ENCODE results near the gene TMCO1. TPM values are rescaled to one million over a fixed set of nuclear protein-coding genes. Genes with fewer than 3 reads are reported as not detected.
"Not testable (repeated sequence)": the region's sequence is repeated elsewhere in the genome, so short reads cannot be mapped to it uniquely, and the experiment has no call there.

Gene TMCO1
- polyA plus RNA-seq, 3 donors, result 145 to 171 (median 156) TPM

- peak; percentile 17 for DNase-seq
Observed at GRCh38 chr1:165696625-165697100, 72.0 kb downstream of the TMCO1 start.

GRCh38 chr1:165695031-165695430 is 73.6 kb downstream of the TMCO1 start:
- no peak for DNase-seq

- no peak for DNase-seq
Observed at GRCh38 chr1:165688046-165688445, 80.6 kb downstream of the TMCO1 start.

- DNase-seq, result no peak
Observed at GRCh38 chr1:165686971-165687433, 81.7 kb downstream of the TMCO1 start.

- DNase-seq, result no peak
Observed at GRCh38 chr1:165686121-165686970, 82.3 kb downstream of the TMCO1 start.

GRCh38 chr1:165683848-165684485 is 84.7 kb downstream of the TMCO1 start:
- DNase-seq, result no peak

- not testable (repeated sequence) for DNase-seq
Observed at GRCh38 chr1:165680773-165681172, 87.9 kb downstream of the TMCO1 start.

GRCh38 chr1:165680303-165680702 is 88.4 kb downstream of the TMCO1 start:
- no peak for DNase-seq

- DNase-seq, result no peak
Observed at GRCh38 chr1:165679282-165680036, 89.2 kb downstream of the TMCO1 start.

- no peak for DNase-seq
Observed at GRCh38 chr1:165678509-165678908, 90.2 kb downstream of the TMCO1 start.

Other genes starting within 250 kb of the TMCO1 start
- gene LRRC52, start 224.9 kb downstream of the TMCO1 start, polyA plus RNA-seq (ENCODE audit: insufficient read length in 3 of 3), result not detected
- 100 to 1,000 TPM; 220 to 232 (median 224) TPM for gene MGST3, start 137.6 kb downstream of the TMCO1 start, polyA plus RNA-seq (ENCODE audit: insufficient read length in 3 of 3)
- 100 to 1,000 TPM; 108 to 117 (median 111) TPM for gene ALDH9A1, start 70.3 kb downstream of the TMCO1 start, polyA plus RNA-seq (ENCODE audit: insufficient read length in 3 of 3)
- gene UCK2, start 58.7 kb upstream of the TMCO1 start, polyA plus RNA-seq (ENCODE audit: insufficient read length in 3 of 3), result 10 to 100 TPM; 23.6 to 26.3 (median 24.2) TPM